Loucy (cell line): ENCODE measurements around the gene MUC5AC.
"Not testable (repeated sequence)": the region's sequence is repeated elsewhere in the genome, so short reads cannot be mapped to it uniquely, and the experiment has no call there.

Experiments used
- H2AFZ ChIP-seq: fragments of 200-600 bp; sonication (generic); 2 replicates; pipeline ENCODE4 v1.6.0; 2016; ENCODE audit warnings: antibody characterized with exemption, mild to moderate bottlenecking, low read length, moderate library complexity
- H3F3A ChIP-seq: fragments of 200-600 bp; 2 replicates; pipeline ENCODE4 v1.6.0; 2016; ENCODE audit warnings: antibody characterized with exemption, low read depth, mild to moderate bottlenecking
- H3K27me3 ChIP-seq: fragments of 200-600 bp; sonication (generic); 2 replicates; pipeline ENCODE4 v1.6.1; 2014; ENCODE audit warnings: low read length, mild to moderate bottlenecking; ENCODE audit not compliant: insufficient read depth, poor library complexity, severe bottlenecking
- H3K36me3 ChIP-seq: fragments of 200-600 bp; sonication (generic); 2 replicates; pipeline ENCODE4 v1.6.1; 2016; ENCODE audit warnings: low read length; ENCODE audit not compliant: insufficient read depth
- H3K4me1 ChIP-seq: fragments of 200-600 bp; sonication (generic); 2 replicates; pipeline ENCODE4 v1.5.1; 2014; ENCODE audit warnings: low read length, mild to moderate bottlenecking; ENCODE audit not compliant: insufficient read depth, poor library complexity, severe bottlenecking
- H3K4me2 ChIP-seq: fragments of 200-600 bp; sonication (generic); 2 replicates; pipeline ENCODE4 v1.6.0; 2014; ENCODE audit warnings: antibody characterized with exemption, low read length, low read depth, mild to moderate bottlenecking; ENCODE audit not compliant: poor library complexity, severe bottlenecking
- H3K4me3 ChIP-seq: fragments of 200-600 bp; sonication (generic); 2 replicates; pipeline ENCODE4 v1.5.1; 2014; ENCODE audit warnings: low read length, mild to moderate bottlenecking, mixed read lengths; ENCODE audit not compliant: poor library complexity, severe bottlenecking
- H3K79me2 ChIP-seq: fragments of 200-600 bp; sonication (generic); 2 replicates; pipeline ENCODE4 v1.6.1; 2014; ENCODE audit warnings: low read length; ENCODE audit not compliant: insufficient read depth
- H3K9ac ChIP-seq: fragments of 200-600 bp; sonication (generic); 2 replicates; pipeline ENCODE4 v1.6.0; 2014; ENCODE audit warnings: mild to moderate bottlenecking, low read depth, low read length, moderate library complexity; ENCODE audit not compliant: poor library complexity, severe bottlenecking
- H3K9me2 ChIP-seq: fragments of 200-600 bp; sonication (generic); replicated peaks from 2 replicates; pipeline ENCODE4 v1.6.1; 2016; ENCODE audit warnings: low read depth, low read length, mixed read lengths
- H3K9me3 ChIP-seq: fragments of 200-600 bp; sonication (generic); 2 replicates; pipeline ENCODE4 v1.6.1; 2014; ENCODE audit warnings: mild to moderate bottlenecking, antibody characterized with exemption, low read length, low read depth; ENCODE audit not compliant: insufficient read depth
- H4K20me1 ChIP-seq: fragments of 200-600 bp; sonication (generic); 2 replicates; pipeline ENCODE4 v1.6.0; 2014; ENCODE audit warnings: antibody characterized with exemption, low read length, mild to moderate bottlenecking; ENCODE audit not compliant: insufficient read depth, poor library complexity, severe bottlenecking
- EZH2phosphoT487 ChIP-seq: fragments of 200-600 bp; IDR thresholded peaks from 2 replicates; pipeline ENCODE4 v1.6.1; 2018; ENCODE audit warnings: antibody characterized with exemption, mild to moderate bottlenecking, moderate library complexity, borderline replicate concordance
- TF ChIP-seq, protein P1 (sequence below): fragments of 200-600 bp; sonication (generic); conservative IDR thresholded peaks from 2 replicates; pipeline ENCODE4 v1.5.1; 2014; ENCODE audit warnings: mild to moderate bottlenecking, antibody characterized with exemption, low read length

The MUC5AC gene

DNA sequence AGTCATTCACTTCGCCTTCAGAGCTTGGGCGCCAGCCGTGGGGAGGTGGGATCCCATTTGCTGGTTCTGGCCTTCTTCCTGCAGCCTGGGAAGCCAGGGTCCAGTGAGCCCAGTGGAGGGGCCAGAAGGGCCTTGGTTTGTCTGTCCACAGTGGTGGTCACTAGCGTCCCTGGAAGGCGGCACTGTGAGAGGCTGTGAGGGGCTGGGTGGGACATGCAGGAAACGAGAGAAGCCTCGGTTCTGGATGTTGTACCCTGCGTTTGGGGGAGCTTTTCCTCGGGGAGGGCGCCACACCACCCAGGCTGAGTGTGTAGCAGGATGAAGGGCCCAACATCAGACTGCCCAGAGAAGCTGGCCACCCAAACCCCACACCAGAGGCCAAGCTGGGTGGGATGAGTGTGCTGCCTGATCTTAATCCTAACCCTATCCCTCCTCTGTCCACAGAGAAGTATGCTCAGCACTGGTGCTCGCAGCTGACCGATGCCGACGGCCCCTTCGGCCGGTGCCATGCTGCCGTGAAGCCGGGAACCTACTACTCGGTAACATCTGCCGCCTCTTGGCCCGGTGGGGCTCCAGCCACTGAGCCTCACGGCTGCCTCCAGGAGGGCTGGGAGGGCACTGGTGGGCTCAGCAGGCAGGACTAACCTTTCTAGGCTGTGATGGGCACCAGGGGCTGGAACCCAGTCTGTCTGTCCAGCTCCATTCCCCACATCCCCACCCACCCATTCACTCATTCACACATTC lies 14.4 kb downstream of the MUC5AC start:
- TF ChIP-seq EZH2phosphoT487, result no peak
- TF ChIP-seq, protein P1, sequence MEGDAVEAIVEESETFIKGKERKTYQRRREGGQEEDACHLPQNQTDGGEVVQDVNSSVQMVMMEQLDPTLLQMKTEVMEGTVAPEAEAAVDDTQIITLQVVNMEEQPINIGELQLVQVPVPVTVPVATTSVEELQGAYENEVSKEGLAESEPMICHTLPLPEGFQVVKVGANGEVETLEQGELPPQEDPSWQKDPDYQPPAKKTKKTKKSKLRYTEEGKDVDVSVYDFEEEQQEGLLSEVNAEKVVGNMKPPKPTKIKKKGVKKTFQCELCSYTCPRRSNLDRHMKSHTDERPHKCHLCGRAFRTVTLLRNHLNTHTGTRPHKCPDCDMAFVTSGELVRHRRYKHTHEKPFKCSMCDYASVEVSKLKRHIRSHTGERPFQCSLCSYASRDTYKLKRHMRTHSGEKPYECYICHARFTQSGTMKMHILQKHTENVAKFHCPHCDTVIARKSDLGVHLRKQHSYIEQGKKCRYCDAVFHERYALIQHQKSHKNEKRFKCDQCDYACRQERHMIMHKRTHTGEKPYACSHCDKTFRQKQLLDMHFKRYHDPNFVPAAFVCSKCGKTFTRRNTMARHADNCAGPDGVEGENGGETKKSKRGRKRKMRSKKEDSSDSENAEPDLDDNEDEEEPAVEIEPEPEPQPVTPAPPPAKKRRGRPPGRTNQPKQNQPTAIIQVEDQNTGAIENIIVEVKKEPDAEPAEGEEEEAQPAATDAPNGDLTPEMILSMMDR, result no peak
- Histone ChIP-seq H3K4me3 (no peak overlapping the region), H3K9ac (no peak overlapping the region)

GRCh38 chr11:1172729-1173117 lies 15.0 kb downstream of the MUC5AC start:
- Histone ChIP-seq H3K9me2 (no peaks in the 10 kb centered on the region), H3K9me3 (peaks cover 14% of the 10 kb centered on the region; the same call in 1 of the 2 replicates), H4K20me1 (no peaks in the 10 kb centered on the region), H3K4me2 (no peak overlapping the region), H3K4me3 (no peak overlapping the region), H3K36me3 (no peaks in the 10 kb centered on the region), H3K27me3 (no peaks in the 10 kb centered on the region), H3K4me1 (no peaks in the 10 kb centered on the region), H3K9ac (no peak overlapping the region), H2AFZ (no peak overlapping the region), H3F3A (no peaks in the 10 kb centered on the region), H3K79me2 (no peaks in the 10 kb centered on the region)
- TF ChIP-seq, protein P1, result no peak
- no peak for TF ChIP-seq EZH2phosphoT487

More for the DNA sequence above, 14.4 kb downstream of the MUC5AC start:
- no peaks in the 10 kb centered on the region for H3F3A ChIP-seq
- no peaks in the 10 kb centered on the region for H3K27me3 ChIP-seq
- H3K36me3 ChIP-seq, result no peaks in the 10 kb centered on the region
- H3K9me3 ChIP-seq, result peaks cover 14% of the 10 kb centered on the region; the same call in 1 of the 2 replicates
- H3K9me2 ChIP-seq, result no peaks in the 10 kb centered on the region
- no peak overlapping the region for H3K4me2 ChIP-seq
- H4K20me1 ChIP-seq, result no peaks in the 10 kb centered on the region
- no peak overlapping the region for H2AFZ ChIP-seq
- H3K4me1 ChIP-seq, result no peaks in the 10 kb centered on the region
- no peaks in the 10 kb centered on the region for H3K79me2 ChIP-seq

DNA sequence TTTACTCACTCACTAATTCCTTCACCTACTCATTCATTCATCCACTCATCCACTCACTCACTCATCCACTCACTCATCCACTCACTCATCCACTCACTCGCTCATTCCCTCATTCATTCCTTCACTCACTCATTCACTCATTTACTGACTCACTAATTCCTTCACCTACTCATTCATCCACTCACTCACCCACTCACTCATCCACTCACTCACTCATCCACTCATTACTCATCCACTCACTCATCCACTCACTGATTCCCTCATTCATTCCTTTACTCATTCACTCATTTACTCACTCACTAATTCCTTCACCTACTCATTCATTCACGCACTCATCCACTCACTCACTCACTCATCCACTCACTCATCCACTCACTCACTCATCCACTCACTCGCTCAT lies 15.6 kb downstream of the MUC5AC start:
- H3K9me2 ChIP-seq, H3K27me3 ChIP-seq, H3K9ac ChIP-seq, H3K4me1 ChIP-seq, H3K4me2 ChIP-seq, H3F3A ChIP-seq, H4K20me1 ChIP-seq, H3K4me3 ChIP-seq, H3K79me2 ChIP-seq, H2AFZ ChIP-seq, H3K36me3 ChIP-seq: not testable (repeated sequence)
- peaks cover 14% of the 10 kb centered on the region; the same call in 1 of the 2 replicates for H3K9me3 ChIP-seq
